Fibroblast of skin of abdomen (primary cell): Measurements from ENCODE around the gene STK4.
"Not testable (repeated sequence)": the region's sequence is repeated elsewhere in the genome, so short reads cannot be mapped to it uniquely, and the experiment has no call there.

Source experiments
- DNase-seq: peaks from one replicate; pipeline ENCODE4 v3.0.0-alpha.2; 2013

STK4 gene

GRCh38 chr20:45058168-45058850 lies 92.0 kb downstream of the STK4 start:
- DNase-seq = no peak

- peak; percentile 24 for DNase-seq
Measured at GRCh38 chr20:45059022-45059728, 92.9 kb downstream of the STK4 start.

- DNase-seq = no peak
Measured at GRCh38 chr20:45060294-45060693, 94.0 kb downstream of the STK4 start.

GRCh38 chr20:45061244-45061643 lies 94.9 kb downstream of the STK4 start:
- DNase-seq = peak; percentile 72

- not testable (repeated sequence) for DNase-seq
Measured at GRCh38 chr20:45063107-45063506, 96.8 kb downstream of the STK4 start.

GRCh38 chr20:45064812-45065211 lies 98.5 kb downstream of the STK4 start:
- DNase-seq = no peak

- peak; percentile 28 for DNase-seq
Measured at GRCh38 chr20:45066372-45066771, 100.1 kb downstream of the STK4 start.

GRCh38 chr20:45067087-45067486 lies 100.8 kb downstream of the STK4 start:
- DNase-seq = no peak

GRCh38 chr20:45067558-45067957 lies 101.2 kb downstream of the STK4 start:
- DNase-seq = peak; percentile 45

- no peak for DNase-seq
Measured at GRCh38 chr20:45069261-45069660, 102.9 kb downstream of the STK4 start.

- no peak for DNase-seq
Measured at GRCh38 chr20:45070932-45071632, 104.8 kb downstream of the STK4 start.

GRCh38 chr20:45072066-45072465 lies 105.8 kb downstream of the STK4 start:
- no peak for DNase-seq

- no peak for DNase-seq
Measured at GRCh38 chr20:45073221-45073620, 106.9 kb downstream of the STK4 start.

- DNase-seq = no peak
Measured at GRCh38 chr20:45077559-45077958, 111.2 kb downstream of the STK4 start.

- no peak for DNase-seq
Measured at GRCh38 chr20:45080867-45081624, 114.7 kb downstream of the STK4 start.

GRCh38 chr20:45082468-45082867 lies 116.2 kb downstream of the STK4 start:
- DNase-seq = no peak

GRCh38 chr20:45083127-45083526 lies 116.8 kb downstream of the STK4 start:
- no peak for DNase-seq

GRCh38 chr20:45085289-45085688 lies 119.0 kb downstream of the STK4 start:
- no peak for DNase-seq

- DNase-seq = no peak
Measured at GRCh38 chr20:45085867-45086266, 119.6 kb downstream of the STK4 start.

GRCh38 chr20:45087097-45087790 lies 120.9 kb downstream of the STK4 start:
- no peak for DNase-seq

- no peak for DNase-seq
Measured at GRCh38 chr20:45087814-45088213, 121.5 kb downstream of the STK4 start.

GRCh38 chr20:45088247-45088646 lies 121.9 kb downstream of the STK4 start:
- peak; percentile 85 for DNase-seq
